GM21447 (cell line): ENCODE data around the gene ZIC2.

Experiments
- ATAC-seq: cut with Tn5 transposase; IDR thresholded peaks from one replicate; pipeline ENCODE4 v1.9.1; 2021; ENCODE audit not compliant: unreplicated experiment

Gene ZIC2

DNA sequence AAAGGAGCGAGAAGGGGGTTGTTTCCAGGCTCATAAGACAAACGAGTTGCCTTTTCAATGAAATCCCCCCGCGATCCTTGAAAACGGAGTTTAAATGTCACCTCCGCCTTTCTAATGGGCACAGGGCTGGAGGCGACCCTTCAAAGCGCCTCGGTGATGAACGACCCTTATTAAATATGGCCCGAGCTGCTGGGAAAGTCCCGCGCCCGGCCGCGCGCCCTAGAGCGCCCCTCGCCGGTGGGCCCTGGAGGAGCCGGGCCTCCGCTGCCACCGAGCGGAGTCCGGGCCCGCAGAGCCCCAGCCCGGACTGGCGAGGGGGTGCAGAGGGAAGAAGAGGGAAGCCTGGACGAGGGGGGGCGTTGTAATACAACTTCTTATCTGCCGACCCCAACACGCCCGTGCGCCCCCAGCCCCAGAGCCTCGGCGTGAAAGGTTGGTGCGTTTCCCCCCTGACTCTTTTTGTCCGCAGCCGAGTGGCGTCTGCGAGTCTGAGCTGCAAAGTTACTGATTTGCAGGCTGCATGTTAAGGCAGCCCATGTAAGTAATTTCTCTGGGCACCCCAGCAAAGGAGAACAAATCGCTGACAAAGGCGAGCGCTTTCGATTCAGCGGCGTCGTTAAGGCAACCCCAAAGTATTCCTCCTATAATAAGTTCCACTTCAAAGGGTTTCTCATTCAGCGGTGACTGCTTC, 21.9 kb upstream of the ZIC2 start:
- no peak for ATAC-seq

DNA sequence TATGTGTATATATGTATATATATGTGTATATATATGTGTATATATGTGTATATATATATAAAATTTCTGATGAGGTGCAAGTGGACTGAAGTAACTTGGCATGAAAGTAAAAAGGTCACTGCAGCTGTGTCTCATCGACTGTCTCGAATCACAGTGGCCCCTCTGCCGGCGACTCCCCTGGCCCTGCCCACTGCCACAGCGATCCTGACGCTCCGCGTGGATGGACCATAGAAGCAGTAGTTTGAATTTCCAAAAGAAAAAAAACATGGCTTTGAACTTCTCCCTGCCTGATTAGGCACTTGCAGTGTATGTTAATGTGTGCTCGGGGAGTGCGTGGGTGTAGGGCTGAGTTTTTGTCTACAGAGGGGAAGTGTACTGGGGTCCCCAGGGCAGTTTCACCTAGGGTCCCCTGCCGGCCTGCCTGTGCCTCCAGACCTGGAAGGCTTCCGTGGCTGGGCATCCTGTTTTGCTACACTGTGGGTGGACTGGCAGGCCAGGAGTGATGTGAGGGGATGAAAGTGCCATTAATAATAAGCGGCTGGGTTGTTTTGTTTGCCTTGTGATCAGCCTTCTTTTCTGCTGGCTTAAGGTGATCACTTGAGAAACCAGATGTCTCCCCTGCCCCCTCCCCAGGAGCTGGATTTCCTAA, 20.8 kb upstream of the ZIC2 start:
- ATAC-seq, result no peak

DNA sequence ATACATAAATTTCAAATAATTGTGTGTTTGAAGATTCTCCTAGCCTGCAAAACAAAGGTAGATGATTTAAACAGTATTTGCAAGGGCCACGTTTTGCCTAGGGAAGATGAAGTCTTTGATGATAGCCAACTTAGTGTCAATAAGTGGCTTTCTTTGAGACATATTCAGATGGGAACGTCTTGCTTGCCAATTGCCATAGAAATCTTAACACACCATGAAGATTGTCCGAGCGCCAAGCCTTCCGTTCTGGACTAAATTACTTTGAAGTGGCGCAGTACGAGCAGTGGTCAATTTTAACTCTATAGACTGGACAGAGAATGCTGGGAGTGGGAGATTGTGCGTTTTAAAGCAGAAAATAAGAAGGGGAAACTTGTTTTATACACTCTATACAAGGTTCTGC, 19.9 kb upstream of the ZIC2 start:
- ATAC-seq, result no peak

DNA sequence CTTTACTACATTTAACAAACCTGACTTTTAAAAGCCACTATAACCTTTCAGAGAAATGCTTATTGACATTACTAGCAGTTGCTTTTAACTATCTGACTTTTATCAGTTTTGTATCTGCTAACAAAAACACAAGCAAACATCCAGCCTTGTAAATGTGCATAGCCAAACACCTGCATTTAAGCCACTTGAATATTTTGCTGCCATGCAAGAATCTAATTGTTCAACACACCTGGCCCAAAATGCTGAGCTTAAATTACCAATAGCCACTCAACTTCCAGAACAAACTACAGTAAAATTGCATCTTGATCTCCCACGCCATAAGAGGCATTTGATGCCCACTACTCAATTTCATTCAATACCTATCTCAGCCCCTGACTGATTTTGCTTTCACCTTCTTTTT, 19.3 kb upstream of the ZIC2 start:
- ATAC-seq, result no peak

DNA sequence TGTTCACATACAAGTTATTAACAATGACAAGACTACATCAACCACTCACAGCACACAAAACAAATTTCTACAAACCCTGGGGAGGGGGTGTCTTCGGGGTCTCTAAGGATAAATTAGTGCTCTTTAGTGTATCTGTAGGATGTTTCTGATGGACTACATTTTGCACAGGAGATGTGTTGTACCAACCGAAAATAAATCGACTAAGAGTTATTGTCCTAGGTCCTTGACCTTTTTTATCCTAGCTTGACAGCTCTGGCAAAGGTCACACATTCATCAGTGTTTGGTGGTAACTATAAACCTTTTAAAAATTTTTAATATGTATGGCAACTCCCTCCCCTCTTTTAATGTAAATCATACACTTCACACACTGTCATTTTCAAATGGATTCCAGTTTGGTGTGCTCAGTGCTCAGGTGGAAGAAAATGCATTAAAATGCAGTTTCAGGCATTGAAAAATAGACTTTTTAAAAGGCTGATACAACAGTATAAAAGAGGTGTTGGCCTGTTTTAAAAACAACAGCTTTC, 17.7 kb upstream of the ZIC2 start:
- ATAC-seq, result no peak

DNA sequence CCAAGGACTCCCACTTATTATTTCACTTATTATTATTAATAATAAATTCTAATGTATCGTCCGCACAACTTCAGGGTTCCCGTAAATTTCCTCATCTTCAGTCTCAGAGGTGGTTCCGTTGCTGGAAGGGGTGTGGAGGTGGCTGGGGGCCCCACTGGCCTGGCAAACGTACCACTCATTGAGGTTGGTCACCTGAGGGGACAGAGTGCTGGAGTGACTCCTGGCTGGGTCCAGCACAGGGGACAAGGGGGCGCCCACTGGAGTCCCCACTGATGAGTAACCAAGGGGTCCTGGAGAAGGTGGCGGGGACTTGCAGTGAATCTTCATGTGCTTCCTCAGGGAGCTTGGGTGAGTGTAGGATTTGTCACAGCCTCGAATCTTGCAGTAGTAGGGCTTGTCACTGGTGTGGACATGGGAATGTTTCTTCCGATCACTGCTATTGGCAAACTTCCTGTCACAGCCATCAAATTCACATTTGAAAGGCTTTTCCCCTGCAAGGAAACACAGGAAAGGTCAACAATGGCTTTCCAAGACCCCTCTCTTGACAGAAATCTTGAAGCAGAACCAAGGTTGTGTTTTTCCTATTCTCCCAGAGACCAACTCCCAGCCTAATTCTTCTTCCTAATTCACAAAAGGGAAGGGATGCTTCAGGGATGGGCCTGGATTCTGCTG, 16.1 kb upstream of the ZIC2 start:
- ATAC-seq, result no peak

DNA sequence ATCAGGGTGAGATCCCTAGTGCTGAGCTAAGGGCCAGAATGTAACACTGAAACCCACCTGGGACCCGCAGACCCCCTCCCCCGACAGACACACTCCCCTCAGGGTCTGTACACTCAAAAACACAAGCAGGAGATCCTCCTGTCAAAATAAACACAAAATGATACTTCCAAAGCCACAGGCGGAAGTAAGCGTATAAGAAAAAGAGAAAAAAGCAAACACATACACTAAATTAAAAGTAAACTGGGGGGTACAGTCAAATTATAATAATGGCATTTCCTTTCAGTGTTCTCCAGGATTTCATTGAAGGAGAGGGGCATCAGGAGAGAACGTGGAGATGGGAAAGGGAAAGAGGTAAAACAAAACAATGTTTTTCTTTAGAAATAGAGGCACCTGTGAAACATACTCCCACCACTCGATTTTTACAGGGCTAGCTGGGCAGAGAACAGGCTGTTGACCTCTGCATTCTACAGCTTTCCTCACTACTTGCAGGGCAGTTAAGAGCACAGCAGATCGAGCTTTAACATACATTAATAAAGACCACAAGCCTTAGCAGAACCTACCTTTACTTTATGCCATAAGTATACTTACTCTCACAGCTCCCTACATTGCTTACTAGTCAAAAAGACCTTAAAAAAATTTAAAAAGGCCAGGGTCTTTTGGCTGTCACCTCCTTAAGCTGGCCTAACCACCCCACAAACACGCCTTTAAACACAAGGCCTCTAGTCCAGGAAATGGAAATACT, 15.3 kb upstream of the ZIC2 start:
- ATAC-seq, result no peak

DNA sequence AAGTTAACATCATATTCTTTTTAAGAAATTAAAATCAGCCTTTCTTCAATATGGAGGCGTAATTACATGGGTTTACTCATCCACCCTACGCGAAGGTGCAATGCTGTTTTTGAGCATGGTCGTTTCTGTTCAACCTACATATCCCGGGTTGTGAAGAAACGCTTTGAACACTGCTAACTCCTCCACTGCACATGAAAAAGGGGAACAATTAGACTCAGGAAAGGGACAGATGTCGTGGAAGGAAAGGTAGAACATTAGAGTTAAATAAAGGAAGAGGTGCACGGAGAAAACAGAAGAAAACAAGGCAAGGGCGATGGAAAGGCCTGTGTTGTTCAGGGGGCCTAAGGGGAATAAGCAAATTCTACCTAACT, 14.1 kb upstream of the ZIC2 start:
- ATAC-seq, result no peak

DNA sequence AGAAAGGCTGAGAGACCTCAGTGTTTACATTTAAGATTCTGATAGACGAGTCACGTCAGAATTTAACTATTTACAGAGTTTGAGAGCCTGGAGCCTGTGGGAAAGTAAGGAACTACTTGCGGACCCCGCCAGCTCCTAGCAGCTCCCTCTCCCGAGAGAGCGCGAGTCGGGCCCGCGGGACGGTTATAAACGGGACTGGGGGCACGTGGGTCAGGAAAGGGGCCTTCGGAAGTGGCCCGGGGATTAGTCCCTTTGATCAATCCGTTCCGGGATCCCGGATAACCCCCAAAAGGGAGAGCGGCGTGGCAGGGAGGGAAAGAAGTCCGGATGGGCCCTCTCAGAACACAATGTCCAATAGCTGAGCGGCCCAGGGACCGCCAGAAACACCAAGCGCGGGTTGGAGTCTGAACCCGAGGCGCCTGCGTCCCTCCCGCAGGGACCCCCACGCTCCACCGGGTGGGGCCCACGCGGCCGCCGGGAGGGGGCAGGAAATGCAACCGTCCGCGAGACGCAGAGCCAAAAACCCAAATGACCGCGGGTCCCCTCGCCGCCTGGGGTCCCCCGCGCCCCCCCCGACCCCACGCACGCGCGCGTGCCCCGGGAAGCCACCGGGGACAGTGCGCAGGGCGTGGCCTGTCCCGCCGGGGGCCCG, 13.6 kb upstream of the ZIC2 start:
- ATAC-seq, result no peak

DNA sequence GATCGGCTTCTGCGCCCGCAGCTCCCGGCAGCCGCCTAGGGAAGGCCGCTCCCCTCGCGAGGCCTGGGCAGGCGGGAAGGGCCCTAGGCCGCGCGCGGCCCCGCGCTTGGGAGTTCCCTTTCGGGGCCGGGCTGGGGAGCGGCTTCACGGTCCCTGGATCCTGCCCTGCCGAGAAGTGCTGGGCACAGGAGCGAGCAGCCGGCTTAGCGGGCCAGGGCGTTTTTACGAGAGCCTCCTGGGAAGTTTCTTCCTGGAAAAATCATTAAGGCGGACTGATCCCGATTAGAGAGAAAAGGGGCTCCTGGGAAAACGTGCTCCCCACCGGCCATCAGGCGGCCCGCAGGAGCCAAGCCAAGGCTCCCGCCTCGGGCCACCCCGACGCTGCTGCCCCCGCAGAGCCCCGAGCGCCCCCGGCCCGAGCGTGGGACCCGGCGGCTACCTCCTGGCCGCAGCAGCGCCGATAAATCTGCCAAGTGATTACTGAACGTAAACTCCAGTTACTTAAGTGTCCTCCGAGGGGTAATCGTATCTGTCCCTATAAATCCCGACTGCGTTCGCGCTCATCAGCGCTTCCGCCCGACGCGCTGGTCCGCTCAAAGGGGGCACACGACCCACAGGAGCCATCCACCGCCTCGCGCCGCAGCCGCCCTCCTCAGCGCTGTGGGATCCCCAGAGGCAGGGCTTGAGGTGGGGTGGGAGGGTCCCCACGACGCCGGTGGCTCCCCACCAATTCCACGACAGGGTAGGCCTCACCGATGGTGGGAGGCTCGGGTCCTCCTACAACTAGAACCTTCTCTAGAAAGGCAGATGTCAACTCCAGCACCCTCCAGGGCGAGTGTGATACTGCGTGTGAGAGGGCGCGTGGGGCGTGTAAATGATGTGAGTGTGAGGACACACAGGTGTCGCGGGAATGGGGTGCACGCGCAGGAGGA, 12.8 kb upstream of the ZIC2 start:
- no peak for ATAC-seq

DNA sequence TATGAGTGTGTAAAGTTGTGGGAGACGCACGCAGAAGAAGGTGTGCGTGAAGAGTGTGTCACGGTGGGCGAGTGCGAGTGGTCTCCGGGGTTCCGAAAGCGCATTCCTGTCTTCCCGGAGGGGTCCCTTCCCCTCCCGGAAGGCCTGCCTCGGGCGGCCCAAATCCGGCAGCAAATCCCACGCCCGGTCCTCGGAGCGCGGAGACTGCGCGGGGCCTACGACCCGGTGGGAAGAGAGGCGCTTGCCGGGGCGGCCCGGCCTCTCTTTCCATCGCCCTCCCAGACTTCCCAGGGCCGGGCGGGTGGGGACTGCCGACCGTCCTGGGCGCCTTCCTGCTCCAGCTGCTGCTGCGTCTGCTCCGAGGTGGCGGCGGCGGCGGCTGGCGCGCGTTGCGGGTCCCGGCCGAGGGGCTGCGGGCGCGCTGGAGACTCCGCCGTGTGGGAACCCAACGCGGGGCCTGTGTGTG, 12.1 kb upstream of the ZIC2 start:
- ATAC-seq, result no peak

DNA sequence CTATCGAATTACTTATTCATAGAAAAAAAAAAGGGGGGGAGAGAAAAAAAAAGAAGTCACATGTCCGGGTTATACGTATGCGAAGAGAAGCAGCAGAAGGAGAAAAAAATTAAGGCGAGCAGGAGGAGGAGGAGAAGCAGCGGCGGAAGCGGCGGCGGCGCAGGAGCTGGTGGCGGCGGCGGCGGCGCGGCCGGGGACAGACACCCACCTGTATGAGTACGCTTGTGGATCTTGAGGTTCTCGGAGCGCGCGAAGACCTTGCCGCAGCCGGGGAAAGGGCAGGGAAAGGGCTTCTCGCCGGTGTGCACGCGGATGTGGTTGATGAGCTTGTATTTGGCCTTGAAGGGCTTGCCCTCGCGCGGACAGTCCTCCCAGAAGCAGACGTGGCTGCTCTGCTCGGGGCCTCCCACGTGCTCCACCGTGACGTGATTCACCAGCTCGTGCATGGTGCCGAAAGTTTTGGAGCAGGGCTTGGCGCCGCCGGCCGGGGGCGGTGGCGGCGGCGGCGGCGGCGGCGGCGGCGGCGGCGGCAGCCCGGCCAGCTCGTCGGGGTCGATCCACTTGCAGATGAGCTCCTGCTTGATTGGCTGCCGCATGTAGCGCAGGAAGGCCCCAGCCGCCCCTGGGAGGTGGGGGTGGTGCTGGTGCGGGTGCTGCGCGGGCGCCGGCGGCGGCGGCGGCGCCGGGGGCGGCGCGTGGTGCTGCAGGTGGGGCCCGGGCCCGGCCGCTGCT, 11.5 kb upstream of the ZIC2 start:
- ATAC-seq, result no peak

DNA sequence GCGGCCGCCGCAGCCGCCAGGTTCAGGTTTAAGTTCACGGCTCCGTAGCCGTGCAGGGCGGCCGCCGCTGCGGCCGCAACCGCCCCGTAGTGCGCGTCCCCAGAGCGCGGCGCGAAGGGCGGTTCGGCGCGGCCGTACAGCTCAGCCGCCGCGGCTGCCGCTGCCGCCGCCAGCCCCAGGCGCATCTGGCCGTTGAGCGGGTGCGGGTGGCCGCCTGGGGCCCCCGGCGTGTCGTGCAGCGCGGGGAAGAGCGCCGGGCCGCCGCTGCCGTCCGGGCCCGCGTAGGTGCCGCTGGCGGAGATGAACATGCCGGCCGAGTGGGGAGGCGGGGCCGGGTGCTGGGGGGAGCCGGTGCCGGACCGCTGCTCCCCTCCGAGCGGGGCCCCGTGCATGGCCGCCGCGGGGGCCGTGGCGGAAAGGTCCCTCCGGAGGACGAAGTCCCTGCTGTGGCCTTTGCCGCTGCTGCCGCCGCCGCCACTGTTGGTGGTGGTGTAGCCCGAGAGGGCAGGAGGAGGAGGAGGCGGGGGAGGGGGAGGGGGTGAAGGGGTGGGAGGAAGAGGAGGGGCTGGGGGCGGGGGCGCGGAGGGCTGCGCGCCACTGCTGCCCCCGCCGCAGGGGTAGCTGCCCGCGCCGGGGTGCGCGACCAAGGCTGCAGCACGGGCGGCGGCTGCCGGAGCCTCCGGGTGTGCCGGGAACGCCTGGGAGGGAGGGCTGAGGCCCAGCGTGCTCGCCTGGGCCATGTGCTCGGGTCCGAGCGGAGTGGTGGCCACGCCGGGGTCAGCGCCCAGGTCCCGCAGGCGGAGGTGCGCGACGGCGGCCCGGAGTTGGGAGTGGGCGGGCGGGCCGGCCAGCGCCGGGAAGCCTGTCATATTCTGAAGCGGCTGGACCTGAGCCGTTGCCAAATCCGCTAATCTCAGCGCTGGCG, 10.7 kb upstream of the ZIC2 start:
- no peak for ATAC-seq

DNA sequence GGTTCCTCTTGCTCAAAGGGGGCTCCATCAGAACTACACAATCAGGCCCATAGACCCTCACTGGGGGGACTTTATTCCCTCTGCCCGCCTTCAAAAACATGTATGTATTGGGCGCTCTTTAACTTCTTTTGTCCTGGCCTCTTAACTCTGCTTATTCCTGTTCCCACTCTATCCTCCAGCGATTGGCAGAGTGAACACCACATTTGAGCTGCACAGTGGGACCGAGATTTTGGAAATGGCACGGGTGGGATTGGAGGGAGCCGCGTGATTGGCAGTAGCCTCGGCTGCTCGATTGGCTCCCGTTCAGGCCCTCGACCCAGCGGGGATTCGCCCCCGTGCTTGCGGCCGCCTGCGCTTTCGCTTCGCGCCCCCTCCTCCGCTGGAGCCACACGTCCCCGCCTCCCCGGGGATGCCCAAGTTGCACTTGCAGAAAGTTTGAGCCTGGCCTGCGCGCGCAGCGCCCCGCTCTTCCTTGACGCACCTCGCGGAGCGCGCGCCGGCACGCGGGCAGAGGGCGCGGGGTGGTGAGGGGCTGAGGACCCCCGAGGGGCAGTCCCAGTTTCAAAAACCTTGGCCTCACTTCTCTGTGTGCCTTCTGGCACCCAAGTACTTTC, 9.9 kb upstream of the ZIC2 start, which contains the start of gene ZIC5:
Gene ZIC5 (minus strand): TSS at position 192 of the 614 bp plus-strand sequence. CDS start 164 bp downstream, at position 28.
- ATAC-seq, result no peak

DNA sequence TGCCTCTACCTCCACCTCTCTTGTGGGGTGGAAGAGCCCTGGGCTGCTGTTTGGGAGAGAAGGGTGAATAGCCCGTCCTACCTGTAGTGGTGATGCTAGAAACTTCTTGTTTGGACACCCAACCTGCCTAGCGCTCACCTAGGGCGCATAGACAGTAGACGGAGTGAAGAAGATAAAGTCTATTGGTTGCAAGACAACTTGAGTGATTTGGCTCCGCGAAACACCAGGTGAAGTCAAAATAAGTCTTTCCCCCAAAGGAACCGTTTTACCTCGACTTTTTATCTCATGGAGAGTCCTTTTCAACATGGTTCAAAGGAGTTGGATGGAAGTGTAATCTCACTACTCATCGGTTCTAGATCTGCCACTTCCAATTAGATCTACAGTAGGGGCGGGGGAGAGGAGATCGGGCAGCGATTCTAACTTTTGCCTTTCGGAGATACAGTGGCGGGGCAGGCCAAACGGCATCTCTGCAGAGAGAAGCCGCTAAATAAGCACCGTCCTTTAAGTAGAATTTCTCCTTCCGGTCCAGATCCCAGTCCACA, 9.3 kb upstream of the ZIC2 start:
- no peak for ATAC-seq

DNA sequence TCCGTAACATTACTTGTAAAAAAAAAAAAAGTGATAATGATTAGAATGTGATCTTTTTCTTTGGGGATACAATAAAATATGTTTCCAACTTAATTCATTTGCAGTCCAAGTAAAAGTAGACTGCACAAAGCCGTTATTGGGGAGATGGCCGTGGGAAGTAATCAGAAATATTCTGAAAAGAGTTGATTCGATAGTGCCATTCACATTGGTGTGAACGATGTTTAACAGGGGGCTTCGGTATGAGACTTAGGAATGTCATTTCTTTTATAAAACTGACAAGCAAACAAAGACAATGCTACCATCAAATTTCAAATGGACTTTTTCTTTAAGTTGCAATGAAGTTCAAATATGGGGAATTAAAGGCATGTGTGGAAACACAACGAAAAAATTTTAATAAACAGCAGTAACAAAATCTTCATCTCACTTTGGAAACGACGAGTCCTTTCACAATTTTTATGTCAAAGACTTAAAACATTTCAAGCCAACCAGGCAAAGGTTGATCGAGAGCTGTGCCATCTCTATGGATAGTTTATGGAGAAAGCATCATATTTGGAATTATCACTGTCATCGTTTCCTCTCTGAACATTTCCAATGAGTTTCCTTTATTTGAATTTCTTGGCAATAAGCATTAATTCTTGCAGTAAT, 8.3 kb upstream of the ZIC2 start:
- no peak for ATAC-seq

DNA sequence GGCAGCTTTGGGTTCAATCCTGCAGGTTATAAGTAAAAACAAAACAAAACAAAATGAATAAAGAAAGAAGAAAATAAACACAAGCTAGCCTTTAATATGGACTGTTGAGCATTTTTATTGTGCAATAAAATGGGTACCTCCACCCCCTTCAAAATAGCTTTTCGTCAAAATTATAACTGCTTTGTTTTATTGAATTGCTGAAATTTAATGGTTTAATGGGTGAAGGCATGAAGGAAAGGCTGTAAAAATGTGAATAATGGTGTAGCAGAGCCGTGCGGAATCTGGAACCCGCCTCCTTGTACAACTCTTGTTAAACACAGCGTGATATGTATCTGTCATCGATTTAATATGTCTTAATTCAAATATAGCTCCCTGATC, 7.8 kb upstream of the ZIC2 start:
- no peak for ATAC-seq
